NCI-H128 (cell line): Measurements from ENCODE around the gene FBLN7.

Experiments used
- DNase-seq: peaks from one replicate; lab custom pipeline; 2025; ENCODE audit not compliant: unreplicated experiment; lab: John Stamatoyannopoulos, UW

Gene FBLN7

DNA sequence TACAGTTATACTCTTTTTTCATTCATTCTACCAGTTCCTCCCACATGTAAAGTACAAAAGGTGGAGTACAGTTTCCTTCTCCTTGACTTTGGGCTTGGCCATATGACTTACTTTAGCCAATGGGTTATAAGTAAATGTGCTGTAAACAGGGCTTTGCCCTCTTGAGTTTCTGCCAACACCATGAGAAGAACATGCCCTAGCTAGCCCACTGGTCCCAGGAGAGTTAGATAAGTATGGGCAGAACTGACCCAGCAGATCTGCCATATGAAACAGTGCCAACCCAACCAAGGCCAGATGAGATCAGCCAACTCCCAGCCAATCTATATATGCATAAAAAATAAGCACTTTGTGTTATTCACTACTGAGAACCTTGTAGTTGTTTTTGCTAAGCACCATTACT lies 91.2 kb downstream of the FBLN7 start:
- peak; percentile 37 for DNase-seq

GRCh38 chr2:112230371-112230770 lies 92.2 kb downstream of the FBLN7 start:
- no peak for DNase-seq
